Measurements from ENCODE around the gene C1QL2. TPM values are rescaled to one million over a fixed set of nuclear protein-coding genes. Genes with fewer than 3 reads are reported as not detected.

The C1QL2 gene
- polyA plus RNA-seq, 1 donor from 2014 or later, result not detected

- no peaks in the 10 kb centered on the region for H4K20me1 ChIP-seq (ENCODE audit: insufficient read depth)
- H3K9me3 ChIP-seq (ENCODE audit: low read length), result no peaks in the 10 kb centered on the region
- no peaks in the 10 kb centered on the region for H3K27me3 ChIP-seq (ENCODE audit: insufficient read depth, low read depth, low read length)
- H3K36me3 ChIP-seq (ENCODE audit: insufficient read depth, low read length), result no peaks in the 10 kb centered on the region
- no peak overlapping the region for H2AFZ ChIP-seq (ENCODE audit: low read depth, low read length)
- H3K4me3 ChIP-seq (ENCODE audit: low read length), result no peak overlapping the region
- no peaks in the 10 kb centered on the region for H3K79me2 ChIP-seq (replicated peaks; ENCODE audit: insufficient read depth, low read length)
- no peaks in the 10 kb centered on the region for H3K9me2 ChIP-seq (ENCODE audit: insufficient read depth, low read length)
- no peak overlapping the region for H3K9ac ChIP-seq (ENCODE audit: low read length)
- H3F3A ChIP-seq (ENCODE audit: insufficient read depth, low read length, poor library complexity, severe bottlenecking), result no peaks in the 10 kb centered on the region
- no peak overlapping the region for H3K4me2 ChIP-seq (ENCODE audit: low read length)
- H3K27ac ChIP-seq (ENCODE audit: low read length), result no peak overlapping the region
- TF ChIP-seq SMC3 (conservative IDR thresholded peaks at IDR 0.05; ENCODE audit: poor library complexity) (no peak), RAD21 (conservative IDR thresholded peaks at IDR 0.05) (no peak), TAF1 (IDR thresholded peaks at IDR 0.05; ENCODE audit: low read depth) (no peak), EZH2 (IDR thresholded peaks at IDR 0.05; ENCODE audit: borderline replicate concordance, insufficient read depth, low read length, poor library complexity, severe bottlenecking) (no peak), EP300 (conservative IDR thresholded peaks at IDR 0.05; ENCODE audit: poor library complexity, severe bottlenecking) (no peak), CTCF (IDR thresholded peaks at IDR 0.05; ENCODE audit: poor library complexity, severe bottlenecking) (no peak), POLR2AphosphoS5 (IDR thresholded peaks at IDR 0.05) (no peak)
Observed at GRCh38 chr2:119181391-119181790, 22.8 kb upstream of the C1QL2 start.

- Histone ChIP-seq H3K4me3 (ENCODE audit: low read length) (no peak overlapping the region), H2AFZ (ENCODE audit: low read depth, low read length) (no peak overlapping the region), H3K9me2 (ENCODE audit: insufficient read depth, low read length) (no peaks in the 10 kb centered on the region), H3F3A (ENCODE audit: insufficient read depth, low read length, poor library complexity, severe bottlenecking) (no peaks in the 10 kb centered on the region), H3K4me2 (ENCODE audit: low read length) (no peak overlapping the region), H3K9ac (ENCODE audit: low read length) (no peak overlapping the region), H3K36me3 (ENCODE audit: insufficient read depth, low read length) (no peaks in the 10 kb centered on the region), H3K9me3 (ENCODE audit: low read length) (no peaks in the 10 kb centered on the region), H3K27me3 (ENCODE audit: insufficient read depth, low read depth, low read length) (no peaks in the 10 kb centered on the region), H3K27ac (ENCODE audit: low read length) (no peak overlapping the region), H4K20me1 (ENCODE audit: insufficient read depth) (no peaks in the 10 kb centered on the region), H3K79me2 (replicated peaks; ENCODE audit: insufficient read depth, low read length) (no peaks in the 10 kb centered on the region)
- TF ChIP-seq RAD21 (conservative IDR thresholded peaks at IDR 0.05) (no peak), CTCF (IDR thresholded peaks at IDR 0.05; ENCODE audit: poor library complexity, severe bottlenecking) (no peak)
Observed at GRCh38 chr2:119180892-119181291, 22.3 kb upstream of the C1QL2 start.

- Histone ChIP-seq H3K27me3 (ENCODE audit: insufficient read depth, low read depth, low read length) (no peaks in the 10 kb centered on the region), H3K27ac (ENCODE audit: low read length) (no peak overlapping the region), H3F3A (ENCODE audit: insufficient read depth, low read length, poor library complexity, severe bottlenecking) (no peaks in the 10 kb centered on the region), H3K4me2 (ENCODE audit: low read length) (no peak overlapping the region), H3K79me2 (replicated peaks; ENCODE audit: insufficient read depth, low read length) (no peaks in the 10 kb centered on the region), H3K4me3 (ENCODE audit: low read length) (no peak overlapping the region), H3K36me3 (ENCODE audit: insufficient read depth, low read length) (no peaks in the 10 kb centered on the region), H4K20me1 (ENCODE audit: insufficient read depth) (no peaks in the 10 kb centered on the region), H3K9me2 (ENCODE audit: insufficient read depth, low read length) (no peaks in the 10 kb centered on the region), H2AFZ (ENCODE audit: low read depth, low read length) (no peak overlapping the region), H3K9me3 (ENCODE audit: low read length) (no peaks in the 10 kb centered on the region), H3K9ac (ENCODE audit: low read length) (no peak overlapping the region)
- no peak for TF ChIP-seq RAD21 (conservative IDR thresholded peaks at IDR 0.05)
- TF ChIP-seq CTCF (IDR thresholded peaks at IDR 0.05; ENCODE audit: poor library complexity, severe bottlenecking), result no peak
- TF ChIP-seq EP300 (conservative IDR thresholded peaks at IDR 0.05; ENCODE audit: poor library complexity, severe bottlenecking), result no peak
- no peak for TF ChIP-seq MXI1 (conservative IDR thresholded peaks at IDR 0.05; ENCODE audit: poor library complexity, severe bottlenecking)
- no peak for TF ChIP-seq REST (IDR thresholded peaks at IDR 0.05; ENCODE audit: borderline replicate concordance)
- no peak for TF ChIP-seq EZH2 (IDR thresholded peaks at IDR 0.05; ENCODE audit: borderline replicate concordance, insufficient read depth, low read length, poor library complexity, severe bottlenecking)
- no peak for TF ChIP-seq POLR2AphosphoS5 (IDR thresholded peaks at IDR 0.05)
- no peak for TF ChIP-seq SMC3 (conservative IDR thresholded peaks at IDR 0.05; ENCODE audit: poor library complexity)
- TF ChIP-seq TAF1 (IDR thresholded peaks at IDR 0.05; ENCODE audit: low read depth), result no peak
Observed at GRCh38 chr2:119179991-119180390, 21.4 kb upstream of the C1QL2 start.
